Neutrophil (primary cell): ENCODE results near the gene RPL22L1.
A peak's percentile ranks its signal among the peaks of the same experiment; 100 is the strongest.

Experiments used
- H3K27ac ChIP-seq: fragments of 200-600 bp; sonication (generic); 2 replicates; pipeline ENCODE4 v1.5.1; 2016; ENCODE audit warnings: mild to moderate bottlenecking, moderate library complexity
- H3K27me3 ChIP-seq: fragments of 200-600 bp; sonication (generic); 2 replicates; pipeline ENCODE4 v1.6.0; 2016; ENCODE audit warnings: mild to moderate bottlenecking
- H3K36me3 ChIP-seq: fragments of 200-600 bp; sonication (generic); 2 replicates; pipeline ENCODE4 v1.5.1; 2017
- H3K4me1 ChIP-seq, 2 experiments: fragments of 200-600 bp in 1 of 2; sonication (generic) in 1 of 2; 1 replicate in 1 of 2; 2 replicates in 1 of 2; pipeline versions ENCODE4 v1.5.1 to v1.6.1; 2013 to 2016; ENCODE audit warnings: low read depth in 1 of 2, low read length in 1 of 2, mild to moderate bottlenecking in 1 of 2, moderate library complexity in 1 of 2; ENCODE audit not compliant: control insufficient read depth in 1 of 2, insufficient read depth in 1 of 2
- H3K4me3 ChIP-seq, 2 experiments: fragments of 200-600 bp in 1 of 2; sonication (generic) in 1 of 2; 1 replicate in 1 of 2; 2 replicates in 1 of 2; pipeline ENCODE4 v1.5.1; 2013 to 2016; ENCODE audit warnings: low read depth in 1 of 2, low read length in 1 of 2, mild to moderate bottlenecking in 1 of 2, moderate library complexity in 1 of 2
- H3K9me3 ChIP-seq: fragments of 200-600 bp; sonication (generic); 2 replicates; pipeline ENCODE4 v1.5.1; 2016
- TF ChIP-seq, protein P1 (sequence below): fragments of 200-600 bp; sonication (generic); IDR thresholded peaks from 2 replicates; pipeline ENCODE4 v1.5.1; 2016; ENCODE audit warnings: antibody characterized with exemption

The RPL22L1 gene

GRCh38 chr3:170868577-170869238 lies 1.3 kb downstream of the RPL22L1 start:
- H3K27ac ChIP-seq = no peak overlapping the region

GRCh38 chr3:170867143-170867937 lies 2.7 kb downstream of the RPL22L1 start:
- TF ChIP-seq, protein P1, sequence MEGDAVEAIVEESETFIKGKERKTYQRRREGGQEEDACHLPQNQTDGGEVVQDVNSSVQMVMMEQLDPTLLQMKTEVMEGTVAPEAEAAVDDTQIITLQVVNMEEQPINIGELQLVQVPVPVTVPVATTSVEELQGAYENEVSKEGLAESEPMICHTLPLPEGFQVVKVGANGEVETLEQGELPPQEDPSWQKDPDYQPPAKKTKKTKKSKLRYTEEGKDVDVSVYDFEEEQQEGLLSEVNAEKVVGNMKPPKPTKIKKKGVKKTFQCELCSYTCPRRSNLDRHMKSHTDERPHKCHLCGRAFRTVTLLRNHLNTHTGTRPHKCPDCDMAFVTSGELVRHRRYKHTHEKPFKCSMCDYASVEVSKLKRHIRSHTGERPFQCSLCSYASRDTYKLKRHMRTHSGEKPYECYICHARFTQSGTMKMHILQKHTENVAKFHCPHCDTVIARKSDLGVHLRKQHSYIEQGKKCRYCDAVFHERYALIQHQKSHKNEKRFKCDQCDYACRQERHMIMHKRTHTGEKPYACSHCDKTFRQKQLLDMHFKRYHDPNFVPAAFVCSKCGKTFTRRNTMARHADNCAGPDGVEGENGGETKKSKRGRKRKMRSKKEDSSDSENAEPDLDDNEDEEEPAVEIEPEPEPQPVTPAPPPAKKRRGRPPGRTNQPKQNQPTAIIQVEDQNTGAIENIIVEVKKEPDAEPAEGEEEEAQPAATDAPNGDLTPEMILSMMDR = no peak
- Histone ChIP-seq H3K27me3 (no peaks in the 10 kb centered on the region), H3K27ac (peak overlapping the region; percentile 66), H3K4me1 (peaks cover 29 to 37% of the 10 kb centered on the region in 2 experiments), H3K9me3 (no peaks in the 10 kb centered on the region), H3K36me3 (peaks cover 17% of the 10 kb centered on the region), H3K4me3 (no peak overlapping the region)

More at GRCh38 chr3:170868577-170869238, 1.3 kb downstream of the RPL22L1 start:
- Histone ChIP-seq H3K4me3 (peak overlapping the region in 1 of 2 experiments; percentile 89), H3K27me3 (no peaks in the 10 kb centered on the region), H3K36me3 (peaks cover 17% of the 10 kb centered on the region), H3K4me1 (peaks cover 29 to 36% of the 10 kb centered on the region in 2 experiments), H3K9me3 (no peaks in the 10 kb centered on the region)
- TF ChIP-seq, protein P1 = no peak

DNA sequence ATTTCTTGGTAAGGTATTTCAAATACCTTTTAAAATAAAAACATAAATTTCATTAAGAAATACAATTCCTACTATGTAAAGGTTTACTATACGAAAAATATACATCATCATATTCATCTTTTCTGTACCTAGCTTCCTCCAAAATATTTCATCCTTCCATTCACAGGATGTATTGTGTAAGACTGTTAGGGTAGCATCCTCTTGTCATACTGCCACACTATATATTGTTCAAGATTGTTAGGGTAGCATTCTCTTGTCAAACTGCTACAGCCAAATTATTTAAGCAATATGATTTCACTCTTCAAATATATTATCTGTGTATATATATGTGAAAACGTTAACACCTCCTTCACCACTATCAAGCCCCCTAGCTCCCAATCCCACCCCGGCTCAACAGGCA lies 3.5 kb downstream of the RPL22L1 start:
- H3K9me3 ChIP-seq = no peaks in the 10 kb centered on the region
- no peak overlapping the region for H3K27ac ChIP-seq
- H3K4me1 ChIP-seq = peaks cover 29 to 37% of the 10 kb centered on the region in 2 experiments
- TF ChIP-seq, protein P1 = no peak
- no peaks in the 10 kb centered on the region for H3K27me3 ChIP-seq
- H3K4me3 ChIP-seq = no peak overlapping the region
- peaks cover 17% of the 10 kb centered on the region for H3K36me3 ChIP-seq

DNA sequence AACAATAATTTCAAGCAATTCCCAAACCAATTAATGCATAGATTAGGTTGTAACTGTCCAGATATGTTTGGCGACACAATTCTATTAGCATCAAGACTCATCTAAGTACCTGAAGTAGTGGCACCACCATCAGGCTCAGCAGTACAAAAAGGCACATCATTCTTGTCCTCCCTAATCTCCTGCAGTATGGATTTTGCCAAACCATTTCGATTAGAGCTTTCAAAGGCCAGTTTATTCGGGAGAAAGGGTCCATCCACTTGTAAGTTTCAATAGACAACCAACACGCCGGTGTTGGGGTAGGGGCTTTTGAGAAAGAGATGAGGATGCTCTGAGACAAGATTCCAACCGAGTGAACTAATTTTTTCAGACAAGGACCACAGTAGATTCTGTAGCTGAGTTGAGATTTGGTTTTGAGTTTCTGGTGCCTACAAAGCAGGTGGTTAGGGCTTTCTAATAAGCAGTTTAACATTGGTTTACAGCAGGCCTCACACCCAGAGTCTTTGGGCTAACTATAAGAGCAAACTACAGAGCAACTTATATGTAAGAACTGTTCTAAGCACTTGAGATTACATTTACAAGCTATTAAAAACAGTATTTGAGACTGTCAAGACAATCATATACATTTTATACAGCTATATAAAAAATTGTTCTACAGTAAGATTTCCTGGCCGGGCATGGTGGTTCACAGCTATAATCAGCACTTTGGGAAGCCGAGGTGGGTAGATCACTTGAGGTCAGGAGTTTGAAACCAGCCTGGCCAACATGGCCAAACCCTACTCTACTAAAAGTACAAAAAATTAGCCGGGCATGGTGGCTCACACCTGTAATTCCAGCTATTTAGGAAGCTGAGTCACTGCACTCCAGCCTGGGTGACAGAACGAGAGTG lies 4.5 kb downstream of the RPL22L1 start:
- Histone ChIP-seq H3K27ac (no peak overlapping the region), H3K4me1 (peaks cover 26 to 34% of the 10 kb centered on the region in 2 experiments), H3K4me3 (no peak overlapping the region), H3K36me3 (peaks cover 17% of the 10 kb centered on the region), H3K9me3 (no peaks in the 10 kb centered on the region), H3K27me3 (no peaks in the 10 kb centered on the region)
- TF ChIP-seq, protein P1 = no peak

DNA sequence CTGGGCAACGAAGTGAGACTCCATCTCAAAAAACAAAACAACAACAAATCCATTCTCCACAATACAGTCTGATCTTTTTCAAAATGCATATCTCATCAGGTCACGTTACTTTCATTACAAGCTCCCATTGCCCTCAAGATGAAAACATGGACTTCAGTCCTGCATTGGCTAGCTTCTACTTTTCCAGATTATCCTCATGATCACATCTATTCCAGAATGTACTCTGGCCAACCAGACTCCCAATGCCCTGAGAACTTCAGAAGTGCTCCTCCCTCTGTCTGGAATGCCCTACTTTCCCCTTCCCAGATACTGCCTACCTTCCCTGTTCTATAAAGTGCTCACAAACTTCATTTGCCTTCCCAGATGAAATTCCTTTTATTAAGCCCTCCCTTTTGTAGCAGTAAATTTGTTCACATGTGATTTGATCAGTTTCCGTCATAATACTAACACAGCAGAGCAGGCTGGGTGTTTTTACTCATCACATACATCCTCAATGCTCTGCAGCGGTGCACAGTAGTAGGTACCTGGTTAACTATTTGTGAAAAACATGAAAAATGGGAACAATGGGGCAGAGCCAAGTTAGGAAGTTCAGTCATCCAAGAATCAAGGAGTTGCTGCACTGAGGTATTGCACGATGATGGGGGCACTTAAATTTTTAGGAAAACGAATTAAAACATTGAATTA lies 5.3 kb downstream of the RPL22L1 start:
- H3K4me3 ChIP-seq = no peak overlapping the region
- H3K4me1 ChIP-seq = peaks cover 24 to 31% of the 10 kb centered on the region in 2 experiments
- no peaks in the 10 kb centered on the region for H3K9me3 ChIP-seq
- TF ChIP-seq, protein P1 = no peak
- H3K27me3 ChIP-seq = no peaks in the 10 kb centered on the region
- H3K36me3 ChIP-seq = peaks cover 17% of the 10 kb centered on the region
- no peak overlapping the region for H3K27ac ChIP-seq
